GM12891 (cell line): Measurements from ENCODE around the gene PTPN6.
"Not testable (repeated sequence)": the region's sequence is repeated elsewhere in the genome, so short reads cannot be mapped to it uniquely, and the experiment has no call there.

Experiments
- POLR2A ChIP-seq: IDR thresholded peaks from 2 replicates; pipeline ENCODE4 v1.6.1; 2011; ENCODE audit warnings: low read depth, low read length, control low read depth
- POLR2AphosphoS5 ChIP-seq: IDR thresholded peaks from 2 replicates; pipeline ENCODE4 v1.6.1; 2011; ENCODE audit warnings: low read depth, low read length, control low read depth
- POU2F2 ChIP-seq: IDR thresholded peaks from 2 replicates; pipeline ENCODE4 v1.6.1; 2011; ENCODE audit warnings: low read depth, mild to moderate bottlenecking, control low read depth, low read length, moderate library complexity
- SPI1 ChIP-seq: IDR thresholded peaks from 2 replicates; pipeline ENCODE4 v1.6.1; 2011; ENCODE audit warnings: low read depth, low read length, control low read depth
- TAF1 ChIP-seq: IDR thresholded peaks from 2 replicates; pipeline ENCODE4 v1.6.1; 2011; ENCODE audit warnings: low read depth, low read length, control low read depth

DNA sequence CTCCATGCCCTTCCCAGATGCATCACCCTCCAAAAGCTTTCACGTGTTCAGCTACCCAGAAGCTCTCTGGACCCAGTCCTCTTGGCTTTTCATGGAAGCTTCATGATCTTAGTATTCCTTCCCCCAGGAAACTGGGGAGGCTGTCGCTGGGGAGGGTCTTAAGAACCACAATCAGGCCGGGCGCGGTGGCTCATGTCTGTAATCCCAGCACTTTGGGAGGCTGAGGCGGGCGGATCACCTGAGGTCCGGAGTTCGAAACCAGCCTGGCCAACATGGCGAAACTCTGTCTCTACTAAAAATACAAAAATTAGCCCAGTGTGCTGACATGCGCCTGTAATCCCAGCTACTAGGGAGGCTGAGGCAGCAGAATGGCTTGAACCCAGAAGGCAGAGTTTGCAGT is 43.0 kb upstream of the PTPN6 start:
- not testable (repeated sequence) for TF ChIP-seq POLR2A, TAF1, POLR2AphosphoS5, POU2F2, SPI1
